H54 (cell line): ENCODE measurements around the gene HEATR9.

ENCODE experiments used
- DNase-seq: peaks from one replicate; pipeline ENCODE4 v3.0.0; 2011; ENCODE audit warnings: low spot score, mixed read lengths; ENCODE audit not compliant: insufficient read length
- FAIRE-seq: peaks from 3 replicates; lab custom pipeline; 2011; peaks lifted over from hg19 to GRCh38; lab: Jason Lieb, UNC
- POLR2A ChIP-seq: IDR thresholded peaks from 2 replicates; pipeline ENCODE4 v1.6.1; 2011; ENCODE audit warnings: low read depth, mild to moderate bottlenecking, low read length

HEATR9 gene

GRCh38 chr17:35879773-35880654 lies 11.3 kb upstream of the HEATR9 start, which contains the start of gene CCL5:
Gene CCL5 (minus strand): TSS chr17:35880360.
- FAIRE-seq (no peak), DNase-seq (no peak)
- TF ChIP-seq POLR2A: no peak

- no peak for TF ChIP-seq POLR2A
- DNase-seq: no peak
- no peak for FAIRE-seq
These were observed 9.7 kb upstream of the HEATR9 start for GRCh38 chr17:35878361-35878760.

- FAIRE-seq (no peak), DNase-seq (no peak)
- TF ChIP-seq POLR2A: no peak
These were observed 8.8 kb upstream of the HEATR9 start for GRCh38 chr17:35877345-35878029.

- no peak for TF ChIP-seq POLR2A
- DNase-seq: no peak
- no peak for FAIRE-seq
These were observed 7.8 kb upstream of the HEATR9 start for GRCh38 chr17:35876534-35876933.

GRCh38 chr17:35875800-35876139 lies 7.1 kb upstream of the HEATR9 start:
- TF ChIP-seq POLR2A: no peak
- FAIRE-seq (no peak), DNase-seq (no peak)

GRCh38 chr17:35875072-35875799 lies 6.5 kb upstream of the HEATR9 start:
- DNase-seq: no peak
- TF ChIP-seq POLR2A: no peak
- FAIRE-seq: no peak

GRCh38 chr17:35872196-35872980 lies 3.7 kb upstream of the HEATR9 start:
- no peak for FAIRE-seq

GRCh38 chr17:35870906-35871819 lies 2.5 kb upstream of the HEATR9 start:
- FAIRE-seq (no peak), DNase-seq (no peak)
- TF ChIP-seq POLR2A: no peak

More at GRCh38 chr17:35872196-35872980, 3.7 kb upstream of the HEATR9 start:
- no peak for TF ChIP-seq POLR2A
- no peak for DNase-seq

GRCh38 chr17:35867574-35867973 lies 1.1 kb downstream of the HEATR9 start:
- FAIRE-seq (no peak), DNase-seq (no peak)

GRCh38 chr17:35866341-35866950 lies 2.2 kb downstream of the HEATR9 start:
- DNase-seq: no peak
- FAIRE-seq: no peak
- no peak for TF ChIP-seq POLR2A

More at GRCh38 chr17:35867574-35867973, 1.1 kb downstream of the HEATR9 start:
- TF ChIP-seq POLR2A: no peak

- no peak for TF ChIP-seq POLR2A
- DNase-seq (no peak), FAIRE-seq (no peak)
These were observed 3.0 kb downstream of the HEATR9 start for GRCh38 chr17:35865412-35866340.

- FAIRE-seq (no peak), DNase-seq (no peak)
- no peak for TF ChIP-seq POLR2A
These were observed 3.8 kb downstream of the HEATR9 start for GRCh38 chr17:35864853-35865252.
